Psoas muscle (tissue), 8 donors: Measurements from ENCODE around the gene ADM2. TPM values are rescaled to one million over a fixed set of nuclear protein-coding genes. Genes with fewer than 3 reads are reported as not detected.
"Not testable (repeated sequence)": the region's sequence is repeated elsewhere in the genome, so short reads cannot be mapped to it uniquely, and the experiment has no call there.

Source experiments
- ATAC-seq, 4 donors: fragments of 200-7000 bp; cut with Tn5 transposase; one replicate each; pipeline ENCODE4 v1.9.1; 2020; ENCODE audit warnings: moderate library complexity in 3 of 4, mild to moderate bottlenecking in 2 of 4
- DNase-seq, 2 donors: peaks; one replicate each; pipeline ENCODE4 v3.0.0-alpha.2; 2020
- H3K27ac ChIP-seq: fragments of 200-600 bp; one replicate; pipeline ENCODE4 v1.8.0; 2022
- H3K27me3 ChIP-seq, 3 donors: fragments of 200-600 bp in 1 of 3; one replicate each; pipeline versions ENCODE4 v1.6.1 to v1.8.0; 2013 to 2022; ENCODE audit warnings: low read length in 2 of 3, mild to moderate bottlenecking in 2 of 3, moderate library complexity in 1 of 3; ENCODE audit not compliant: insufficient read depth in 3 of 3
- H3K36me3 ChIP-seq, 2 donors: fragments of 200-600 bp in 1 of 2; one replicate each; pipeline versions ENCODE4 v1.6.1 to v1.8.0; 2013 to 2022; ENCODE audit warnings: low read depth in 1 of 2, mild to moderate bottlenecking in 1 of 2, moderate library complexity in 1 of 2; ENCODE audit not compliant: insufficient read depth in 1 of 2
- H3K4me1 ChIP-seq: fragments of 200-600 bp; one replicate; pipeline ENCODE4 v1.8.0; 2022
- H3K4me3 ChIP-seq: fragments of 200-600 bp; one replicate; pipeline ENCODE4 v1.8.0; 2022; ENCODE audit warnings: mild to moderate bottlenecking
- H3K9me3 ChIP-seq: fragments of 200-600 bp; one replicate; pipeline ENCODE4 v1.8.0; 2022
- WGBS, 3 donors: extraction: QIAGEN DNeasy Blood & Tissue Kit; methylation state at CpG; one replicate each; pipeline versions ENCODE4 v1.1.6 to v1.1.7; 2013; 5-methylcytosine and 5-hydroxymethylcytosine counted together
- intact Hi-C, 2 donors: fragments of 100-400 bp; cut with DNase I; formaldehyde crosslinking; loops; one replicate each; pipeline versions ENCODE4 v1.11.0 to v1.14.2; 2022
- polyA plus RNA-seq, 3 donors: library from polyadenylated mRNA; stranded (reverse); fragments of 200-250 nt; gene quantifications; one replicate each; pipeline ENCODE4 v1.2.3, GENCODE V29; 2013
- total RNA-seq, 4 donors: library from RNA; stranded (reverse); fragmentation: NEBNext Ultra II Directional in 2 of 4; extraction: Animal tissue kit (Norgen Biotek cat#: 25700) in 2 of 4; gene quantifications; one replicate each; pipeline versions ENCODE4 v1.2.1 to v1.2.4, GENCODE V29; 2021 to 2023
- TF ChIP-seq, protein P1 (sequence below): fragments of 200-600 bp; IDR thresholded peaks from one replicate; pipeline ENCODE4 v1.8.0; 2022; ENCODE audit warnings: antibody characterized with exemption
- donor health status: healthy with polysubstance abuse.
- donor health status: DM: no; HTN: no; CAD: no; lungs with moderate emphysema.
- donor health status: Bipolar disorder and iron deficiency.
- donor health status: healthy.
- donor health status: DM: yes; HTN: yes; CAD: no.
- donor health status: DM: no; HTN: no; CAD: no.
- donor health status: DM: no; HTN: no; CAD: no.
- donor health status: DM: yes; HTN: yes; CAD: no.

ADM2 gene
- total and polyA plus RNA-seq, 7 donors, result 0.01 to 0.21 (median 0.05) TPM; not detected in 4

DNA sequence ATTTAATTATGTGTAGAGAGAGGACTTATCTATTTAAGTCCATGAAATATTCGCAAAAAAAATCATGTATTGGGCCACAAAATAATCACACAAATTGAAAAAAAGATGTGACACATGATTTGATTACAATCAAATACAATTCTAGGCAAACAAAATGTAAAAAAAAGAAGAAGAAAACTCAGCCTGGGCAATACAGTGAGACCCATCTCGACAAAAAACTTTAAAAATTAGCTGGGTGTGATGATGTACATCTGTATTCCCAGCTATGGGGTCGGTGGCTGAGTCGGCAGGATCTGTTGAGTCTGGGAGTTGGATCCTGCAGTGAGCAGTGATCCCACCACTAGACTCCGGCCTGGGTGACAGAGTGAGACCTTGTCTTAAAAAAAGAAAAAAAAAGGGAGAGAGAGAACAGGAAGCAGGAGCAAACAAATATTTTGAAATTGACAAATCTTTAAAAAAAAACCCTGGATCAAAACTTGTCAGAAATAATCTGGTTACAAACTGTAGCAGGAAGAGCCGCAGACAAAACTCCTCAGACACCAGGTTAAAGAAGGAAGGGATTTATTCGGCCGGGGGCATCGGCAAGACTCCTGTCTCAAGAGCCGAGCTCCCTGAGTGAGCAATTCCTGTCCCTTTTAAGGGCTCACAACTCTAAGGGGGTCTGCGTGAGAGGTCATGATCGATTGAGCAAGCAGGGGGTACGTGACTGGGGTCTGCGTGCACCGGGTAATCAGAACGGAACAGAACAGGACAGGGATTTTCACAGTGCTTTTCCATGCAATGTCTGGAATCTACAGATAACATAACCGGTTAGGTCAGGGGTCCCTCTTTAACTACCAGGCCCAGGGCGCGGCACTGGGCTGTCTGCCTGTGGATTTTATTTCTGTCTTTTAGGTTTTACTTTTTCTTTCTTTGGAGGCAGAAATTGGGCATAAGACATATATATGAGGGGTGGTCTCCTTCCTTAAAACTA is 51.8 kb downstream of the ADM2 start:
- Histone ChIP-seq H3K9me3 (no peaks in the 10 kb centered on the region), H3K27ac (peak overlapping the region; percentile 79), H3K36me3 (no peaks in the 10 kb centered on the region), H3K4me1 (peaks cover 19% of the 10 kb centered on the region), H3K4me3 (peak overlapping the region; percentile 69), H3K27me3 (peaks cover 0 to 74% (median 27%) of the 10 kb centered on the region in 3 donors)
- intact Hi-C loops, result loop anchor here in 1 of 2 donors (5.0 kb wide), 1 partner anchor 89 kb away; no protein-coding TSS in a partner anchor
- 77 to 83% (median 77%) methylated on average over 19 of the region's 19 CpGs for WGBS, 3 donors
- TF ChIP-seq, protein P1, sequence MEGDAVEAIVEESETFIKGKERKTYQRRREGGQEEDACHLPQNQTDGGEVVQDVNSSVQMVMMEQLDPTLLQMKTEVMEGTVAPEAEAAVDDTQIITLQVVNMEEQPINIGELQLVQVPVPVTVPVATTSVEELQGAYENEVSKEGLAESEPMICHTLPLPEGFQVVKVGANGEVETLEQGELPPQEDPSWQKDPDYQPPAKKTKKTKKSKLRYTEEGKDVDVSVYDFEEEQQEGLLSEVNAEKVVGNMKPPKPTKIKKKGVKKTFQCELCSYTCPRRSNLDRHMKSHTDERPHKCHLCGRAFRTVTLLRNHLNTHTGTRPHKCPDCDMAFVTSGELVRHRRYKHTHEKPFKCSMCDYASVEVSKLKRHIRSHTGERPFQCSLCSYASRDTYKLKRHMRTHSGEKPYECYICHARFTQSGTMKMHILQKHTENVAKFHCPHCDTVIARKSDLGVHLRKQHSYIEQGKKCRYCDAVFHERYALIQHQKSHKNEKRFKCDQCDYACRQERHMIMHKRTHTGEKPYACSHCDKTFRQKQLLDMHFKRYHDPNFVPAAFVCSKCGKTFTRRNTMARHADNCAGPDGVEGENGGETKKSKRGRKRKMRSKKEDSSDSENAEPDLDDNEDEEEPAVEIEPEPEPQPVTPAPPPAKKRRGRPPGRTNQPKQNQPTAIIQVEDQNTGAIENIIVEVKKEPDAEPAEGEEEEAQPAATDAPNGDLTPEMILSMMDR, result no peak
- ATAC-seq (no peak), DNase-seq (no peak)

DNA sequence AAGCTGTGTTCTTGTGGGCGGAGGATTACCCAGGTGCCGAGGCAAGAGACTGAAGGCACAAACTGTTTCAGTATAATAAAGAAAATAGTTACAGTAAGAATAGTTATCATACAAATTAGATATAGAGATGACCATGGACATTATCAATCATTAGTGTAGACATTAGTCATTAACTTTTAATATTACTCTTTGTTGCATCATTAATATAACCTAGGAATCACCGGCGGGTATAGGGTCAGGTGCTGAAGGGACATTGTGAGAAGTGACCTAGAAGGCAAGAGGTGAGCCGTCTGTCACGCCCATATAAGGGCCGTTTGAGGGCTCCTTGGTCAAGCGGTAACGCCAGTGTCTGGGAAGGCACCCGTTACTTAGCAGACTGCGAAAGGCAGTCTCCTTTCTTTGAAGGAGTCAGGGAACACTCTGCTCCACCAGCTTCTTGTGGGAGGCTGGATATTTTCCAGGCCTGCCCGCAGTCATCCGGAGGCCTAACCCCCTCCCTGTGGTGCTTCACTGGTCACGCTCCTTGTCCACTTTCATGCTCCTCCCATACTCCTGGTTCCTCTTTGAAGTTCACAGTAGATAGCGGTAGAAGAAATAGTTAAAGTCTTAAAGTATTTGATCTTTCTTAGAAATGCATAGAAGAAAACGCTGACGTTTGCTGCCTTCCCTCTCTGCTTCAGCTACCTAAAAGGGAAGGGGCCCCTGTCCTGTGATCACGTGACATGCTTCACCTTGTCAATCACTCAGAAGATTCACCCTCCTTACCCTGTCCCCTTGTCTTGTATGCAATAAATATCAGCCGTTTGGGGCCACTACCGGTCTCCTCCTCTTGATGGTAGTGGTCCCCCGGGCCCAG is 52.7 kb downstream of the ADM2 start:
- intact Hi-C loops, result loop anchor here in 1 of 2 donors (5.0 kb wide), 1 partner anchor 88 kb away; no protein-coding TSS in a partner anchor
- Histone ChIP-seq H3K27me3 (peaks cover 0 to 70% (median 25%) of the 10 kb centered on the region in 3 donors), H3K4me1 (peaks cover 18% of the 10 kb centered on the region)
- H3K36me3 ChIP-seq, H3K27ac ChIP-seq, H3K9me3 ChIP-seq, H3K4me3 ChIP-seq, ATAC-seq: not testable (repeated sequence)
- peak in 1 of 2 donors; percentile 60 for DNase-seq
- 48 to 59% (median 51%) methylated on average over 21 of the region's 21 CpGs for WGBS, 3 donors

DNA sequence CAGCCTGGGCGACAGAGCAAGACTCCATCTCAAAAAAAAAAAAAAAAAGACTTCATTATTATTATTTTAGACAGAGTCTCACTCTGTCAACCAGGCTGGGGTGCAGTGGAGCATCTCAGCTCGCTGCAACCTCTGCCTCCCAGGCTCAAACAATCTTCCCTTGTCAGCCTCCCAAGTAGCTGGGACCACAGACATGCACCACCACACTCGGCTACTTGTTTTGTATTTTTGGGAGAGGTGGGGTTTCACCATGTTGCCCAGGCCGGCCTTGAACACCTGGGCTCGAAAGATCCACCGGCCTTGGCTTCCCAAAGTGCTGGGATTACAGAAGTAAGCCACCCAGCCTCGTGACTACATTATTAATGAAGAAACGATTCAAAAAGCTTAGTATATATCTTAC is 53.8 kb downstream of the ADM2 start:
- no peak for ATAC-seq
- intact Hi-C loops, result no loop called here
- 81 to 89% (median 87%) methylated on average over 7 of the region's 8 CpGs for WGBS, 3 donors
- no peaks in the 10 kb centered on the region for H3K36me3 ChIP-seq
- DNase-seq, result no peak
- H3K27me3 ChIP-seq, result peaks cover 0 to 60% (median 19%) of the 10 kb centered on the region in 3 donors
- no peaks in the 10 kb centered on the region for H3K9me3 ChIP-seq
- no peak overlapping the region for H3K27ac ChIP-seq
- H3K4me1 ChIP-seq, result peaks cover 21% of the 10 kb centered on the region
- H3K4me3 ChIP-seq, result no peak overlapping the region
- TF ChIP-seq, protein P1, result no peak

Other genes starting within 250 kb of the ADM2 start
- gene TUBGCP6, start 236.5 kb upstream of the ADM2 start, total RNA-seq, result 10 to 100 TPM; 18.0 to 21.8 (median 19.0) TPM
- gene TUBGCP6, start 236.5 kb upstream of the ADM2 start, polyA plus RNA-seq, result 10 to 100 TPM in 2 of 3 donors, 1 to 10 TPM in 1; 9.5 to 11.2 (median 10.6) TPM
- gene HDAC10, start 230.3 kb upstream of the ADM2 start, total RNA-seq, result 10 to 100 TPM; 13.5 to 19.4 (median 15.3) TPM
- 1 to 10 TPM; 4.3 to 5.3 (median 5.1) TPM for gene HDAC10, start 230.3 kb upstream of the ADM2 start, polyA plus RNA-seq
- 100 to 1,000 TPM; 107 to 178 (median 145) TPM for gene MAPK12, start 219.9 kb upstream of the ADM2 start, total RNA-seq
- 100 to 1,000 TPM in 2 of 3 donors, 10 to 100 TPM in 1; 57.4 to 148 (median 131) TPM for gene MAPK12, start 219.9 kb upstream of the ADM2 start, polyA plus RNA-seq
- 1 to 10 TPM; 4.4 to 6.3 (median 5.4) TPM for gene MAPK11, start 211.2 kb upstream of the ADM2 start, total RNA-seq
- gene MAPK11, start 211.2 kb upstream of the ADM2 start, polyA plus RNA-seq, result 1 to 10 TPM; 1.7 to 5.3 (median 4.0) TPM
- gene PLXNB2, start 173.9 kb upstream of the ADM2 start, total RNA-seq, result 10 to 100 TPM; 13.6 to 43.7 (median 15.0) TPM
- 10 to 100 TPM in 1 of 3 donors, 1 to 10 TPM in 2; 3.9 to 11.6 (median 5.8) TPM for gene PLXNB2, start 173.9 kb upstream of the ADM2 start, polyA plus RNA-seq
- gene DENND6B, start 154.5 kb upstream of the ADM2 start, total RNA-seq, result 1 to 10 TPM in 2 of 4 donors, under 1 TPM in 2; 0.57 to 1.6 (median 0.94) TPM
- gene DENND6B, start 154.5 kb upstream of the ADM2 start, polyA plus RNA-seq, result under 1 TPM; 0.46 to 0.93 (median 0.81) TPM
- 10 to 100 TPM; 36.6 to 48.2 (median 42.5) TPM for gene PPP6R2, start 138.2 kb upstream of the ADM2 start, total RNA-seq
- 10 to 100 TPM; 31.6 to 43.7 (median 32.1) TPM for gene PPP6R2, start 138.2 kb upstream of the ADM2 start, polyA plus RNA-seq
- gene SBF1, start 6.5 kb upstream of the ADM2 start, total RNA-seq, result 10 to 100 TPM; 75.3 to 98.0 (median 82.8) TPM
- 10 to 100 TPM; 42.1 to 58.6 (median 54.9) TPM for gene SBF1, start 6.5 kb upstream of the ADM2 start, polyA plus RNA-seq
- gene MIOX, start 5.3 kb downstream of the ADM2 start, total RNA-seq, result not detected
- gene MIOX, start 5.3 kb downstream of the ADM2 start, polyA plus RNA-seq, result not detected
- 10 to 100 TPM; 16.7 to 18.6 (median 17.3) TPM for gene LMF2, start 26.2 kb downstream of the ADM2 start, total RNA-seq
- 10 to 100 TPM; 14.9 to 24.1 (median 15.6) TPM for gene LMF2, start 26.2 kb downstream of the ADM2 start, polyA plus RNA-seq
- gene NCAPH2, start 26.7 kb downstream of the ADM2 start, total RNA-seq, result 10 to 100 TPM; 19.2 to 24.2 (median 21.7) TPM
- gene NCAPH2, start 26.7 kb downstream of the ADM2 start, polyA plus RNA-seq, result 10 to 100 TPM; 21.8 to 26.3 (median 23.7) TPM
- under 1 TPM in 1 of 4 donors, not detected in 3; 0.97 TPM for gene SCO2, start 44.1 kb downstream of the ADM2 start, total RNA-seq
- gene SCO2, start 44.1 kb downstream of the ADM2 start, polyA plus RNA-seq, result under 1 TPM in 2 of 3 donors, not detected in 1; 0.99 to 1.00 TPM
- gene TYMP, start 48.5 kb downstream of the ADM2 start, total RNA-seq, result 10 to 100 TPM in 3 of 4 donors, 1 to 10 TPM in 1; 7.1 to 18.8 (median 13.3) TPM
- 10 to 100 TPM in 1 of 3 donors, 1 to 10 TPM in 2; 5.0 to 26.0 (median 7.0) TPM for gene TYMP, start 48.5 kb downstream of the ADM2 start, polyA plus RNA-seq
- gene KLHDC7B, start 64.4 kb downstream of the ADM2 start, total RNA-seq, result under 1 TPM in 1 of 4 donors, not detected in 3; 0.11 TPM
- under 1 TPM in 2 of 3 donors, not detected in 1; 0.01 TPM for gene KLHDC7B, start 64.4 kb downstream of the ADM2 start, polyA plus RNA-seq
- gene SYCE3, start 81.4 kb downstream of the ADM2 start, total RNA-seq, result not detected
- gene SYCE3, start 81.4 kb downstream of the ADM2 start, polyA plus RNA-seq, result not detected
- 100 to 1,000 TPM in 3 of 4 donors, 10 to 100 TPM in 1; 75.8 to 144 (median 139) TPM for gene CPT1B, start 96.9 kb downstream of the ADM2 start, total RNA-seq
- gene CPT1B, start 96.9 kb downstream of the ADM2 start, polyA plus RNA-seq, result 10 to 100 TPM; 57.4 to 87.6 (median 70.8) TPM
- 10 to 100 TPM; 11.5 to 25.2 (median 16.3) TPM for gene CHKB, start 101.3 kb downstream of the ADM2 start, total RNA-seq
- gene CHKB, start 101.3 kb downstream of the ADM2 start, polyA plus RNA-seq, result 10 to 100 TPM; 13.1 to 14.3 (median 13.6) TPM
- under 1 TPM; 0.12 to 0.34 (median 0.17) TPM for gene MAPK8IP2, start 119.2 kb downstream of the ADM2 start, total RNA-seq
- under 1 TPM; 0.13 to 0.22 (median 0.15) TPM for gene MAPK8IP2, start 119.2 kb downstream of the ADM2 start, polyA plus RNA-seq
- 10 to 100 TPM in 2 of 4 donors, 1 to 10 TPM in 2; 8.8 to 13.6 (median 10.4) TPM for gene ARSA, start 146.6 kb downstream of the ADM2 start, total RNA-seq
- 10 to 100 TPM in 1 of 3 donors, 1 to 10 TPM in 2; 8.3 to 11.7 (median 9.8) TPM for gene ARSA, start 146.6 kb downstream of the ADM2 start, polyA plus RNA-seq
- gene SHANK3, start 191.3 kb downstream of the ADM2 start, total RNA-seq, result 10 to 100 TPM in 3 of 4 donors, 1 to 10 TPM in 1; 7.5 to 16.3 (median 13.5) TPM
- 1 to 10 TPM; 4.2 to 9.3 (median 4.8) TPM for gene SHANK3, start 191.3 kb downstream of the ADM2 start, polyA plus RNA-seq